ENCODE results near the gene ELANE.

ELANE gene

DNA sequence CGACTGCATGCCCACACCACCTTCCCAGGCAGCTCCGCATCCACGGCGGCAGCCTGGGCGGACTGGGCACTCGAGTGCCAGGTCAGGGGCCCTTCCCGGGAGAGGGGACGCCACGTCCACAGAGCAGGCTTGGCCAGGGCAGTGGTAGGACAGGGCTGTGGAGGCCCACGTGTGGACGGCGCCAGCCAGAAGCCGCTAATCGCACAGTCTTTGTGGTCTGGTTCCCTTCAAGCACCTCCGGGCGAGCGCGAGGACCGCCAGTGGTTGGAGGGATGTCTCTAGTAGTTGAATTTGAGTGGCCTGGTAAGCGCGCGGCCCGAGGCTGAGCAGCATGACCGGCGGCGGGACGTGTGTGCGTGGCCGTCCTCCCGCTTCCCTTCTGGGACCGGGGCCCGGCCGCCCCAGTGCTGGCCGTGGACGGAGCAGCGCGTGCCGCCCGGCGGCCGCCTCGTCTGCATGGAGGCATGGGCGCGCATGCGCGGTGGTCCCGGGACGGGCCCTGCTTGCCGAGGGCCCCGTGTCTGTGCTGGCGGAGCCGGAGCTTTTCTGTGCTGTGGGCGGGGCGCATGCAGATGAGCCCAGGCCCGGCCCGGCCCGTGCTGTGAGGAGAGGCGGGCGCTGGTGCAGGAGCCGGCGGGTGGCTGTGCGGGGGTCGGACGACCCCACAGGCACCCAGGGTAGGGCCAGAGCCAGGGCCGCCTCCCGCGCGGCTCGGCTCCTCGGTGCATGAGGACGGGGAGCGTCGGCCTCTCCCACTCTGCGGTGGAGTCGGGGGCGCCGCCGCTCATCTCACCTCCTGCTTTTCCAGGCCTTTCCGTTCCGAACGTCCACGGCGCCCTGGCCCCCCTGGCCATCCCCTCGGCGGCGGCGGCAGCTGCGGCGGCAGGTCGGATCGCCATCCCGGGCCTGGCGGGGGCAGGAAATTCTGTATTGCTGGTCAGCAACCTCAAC, 46.2 kb upstream of the ELANE start:
- DNase-seq (ENCODE audit: low read depth): no peak
- TF ChIP-seq, protein P1, sequence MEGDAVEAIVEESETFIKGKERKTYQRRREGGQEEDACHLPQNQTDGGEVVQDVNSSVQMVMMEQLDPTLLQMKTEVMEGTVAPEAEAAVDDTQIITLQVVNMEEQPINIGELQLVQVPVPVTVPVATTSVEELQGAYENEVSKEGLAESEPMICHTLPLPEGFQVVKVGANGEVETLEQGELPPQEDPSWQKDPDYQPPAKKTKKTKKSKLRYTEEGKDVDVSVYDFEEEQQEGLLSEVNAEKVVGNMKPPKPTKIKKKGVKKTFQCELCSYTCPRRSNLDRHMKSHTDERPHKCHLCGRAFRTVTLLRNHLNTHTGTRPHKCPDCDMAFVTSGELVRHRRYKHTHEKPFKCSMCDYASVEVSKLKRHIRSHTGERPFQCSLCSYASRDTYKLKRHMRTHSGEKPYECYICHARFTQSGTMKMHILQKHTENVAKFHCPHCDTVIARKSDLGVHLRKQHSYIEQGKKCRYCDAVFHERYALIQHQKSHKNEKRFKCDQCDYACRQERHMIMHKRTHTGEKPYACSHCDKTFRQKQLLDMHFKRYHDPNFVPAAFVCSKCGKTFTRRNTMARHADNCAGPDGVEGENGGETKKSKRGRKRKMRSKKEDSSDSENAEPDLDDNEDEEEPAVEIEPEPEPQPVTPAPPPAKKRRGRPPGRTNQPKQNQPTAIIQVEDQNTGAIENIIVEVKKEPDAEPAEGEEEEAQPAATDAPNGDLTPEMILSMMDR (IDR thresholded peaks at IDR 0.05; ENCODE audit: low read depth, low read length, missing control alignments): no peak
- no peak overlapping the region for H3K4me3 ChIP-seq (ENCODE audit: low read depth, low read length)

DNA sequence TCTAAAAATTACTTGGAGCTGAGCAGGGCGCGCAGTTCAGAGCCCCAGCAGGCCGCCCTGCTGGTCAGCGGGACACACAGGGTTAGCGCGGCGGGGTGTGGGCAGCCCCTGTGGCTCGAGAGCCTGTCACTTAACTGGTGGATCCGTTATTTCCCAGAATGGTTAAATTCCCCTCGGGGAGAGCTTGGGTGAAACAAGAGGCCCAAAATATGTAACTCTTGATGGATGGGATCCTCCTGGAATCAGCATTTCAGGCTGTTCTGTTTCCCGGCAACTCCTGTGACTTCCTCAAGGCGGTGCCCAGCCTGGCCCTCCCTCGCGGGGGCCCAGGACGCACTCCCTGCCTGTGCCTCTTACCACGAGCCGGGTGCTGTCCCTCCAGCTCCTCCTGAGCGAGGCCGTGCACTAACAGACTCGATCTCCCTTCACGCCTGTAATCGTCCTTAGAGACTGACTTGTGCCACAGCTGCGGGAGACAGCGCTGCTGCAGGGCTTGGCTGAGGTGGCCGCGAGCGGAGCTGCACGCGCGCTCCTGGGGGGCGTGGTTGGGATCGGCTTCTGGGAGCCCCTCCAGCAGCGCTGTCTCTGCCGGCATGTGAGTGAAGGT, 45.2 kb upstream of the ELANE start:
- TF ChIP-seq, protein P1 (IDR thresholded peaks at IDR 0.05; ENCODE audit: low read depth, low read length, missing control alignments): no peak
- no peak for DNase-seq (ENCODE audit: low read depth)
- H3K4me3 ChIP-seq (ENCODE audit: low read depth, low read length): no peak overlapping the region

DNA sequence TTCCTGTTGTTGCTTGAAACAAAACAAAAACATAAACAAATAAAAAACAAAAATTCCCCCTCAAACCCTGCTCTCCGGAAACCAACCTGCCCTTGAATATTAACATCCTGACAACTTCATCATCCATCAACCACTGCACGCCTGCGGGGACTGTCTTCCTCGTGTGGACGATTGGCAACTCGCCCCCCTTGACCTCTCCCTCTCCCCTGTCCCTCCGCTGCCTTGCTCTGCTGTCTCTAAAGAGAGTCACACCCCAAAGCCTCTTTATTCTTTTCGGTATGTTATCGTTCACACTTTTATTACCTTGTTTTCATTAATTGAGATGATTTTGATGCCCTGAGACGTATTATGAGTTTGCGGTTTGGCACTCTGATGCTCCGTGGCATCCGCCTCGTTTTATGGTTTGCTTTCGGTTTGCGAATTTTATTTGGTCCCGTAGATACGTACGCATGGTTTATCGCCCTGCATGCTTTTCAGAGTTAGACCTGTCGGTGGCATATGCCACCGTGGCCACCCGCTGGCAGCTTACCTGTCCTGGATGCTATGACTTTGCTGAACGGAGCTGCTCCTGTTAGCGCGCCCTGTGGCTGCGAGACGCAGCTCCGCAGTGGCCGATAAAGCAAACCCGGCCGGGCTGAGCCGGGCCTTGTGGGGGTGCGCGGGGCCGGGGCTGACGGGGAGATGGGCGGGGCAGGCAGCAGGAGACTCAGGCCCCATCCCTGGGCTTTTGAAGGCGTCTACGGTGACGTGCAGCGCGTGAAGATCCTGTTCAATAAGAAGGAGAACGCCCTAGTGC, 44.3 kb upstream of the ELANE start:
- no peak for DNase-seq (ENCODE audit: low read depth)
- TF ChIP-seq, protein P1 (IDR thresholded peaks at IDR 0.05; ENCODE audit: low read depth, low read length, missing control alignments): no peak
- no peak overlapping the region for H3K4me3 ChIP-seq (ENCODE audit: low read depth, low read length)

DNA sequence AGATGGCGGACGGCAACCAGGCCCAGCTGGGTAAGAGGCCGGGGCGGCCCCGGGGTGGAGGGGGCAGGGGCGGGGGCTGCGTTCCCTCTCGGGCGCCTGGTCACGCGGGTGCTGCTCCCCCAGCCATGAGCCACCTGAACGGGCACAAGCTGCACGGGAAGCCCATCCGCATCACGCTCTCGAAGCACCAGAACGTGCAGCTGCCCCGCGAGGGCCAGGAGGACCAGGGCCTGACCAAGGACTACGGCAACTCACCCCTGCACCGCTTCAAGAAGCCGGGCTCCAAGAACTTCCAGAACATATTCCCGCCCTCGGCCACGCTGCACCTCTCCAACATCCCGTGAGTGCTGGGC, 43.7 kb upstream of the ELANE start:
- TF ChIP-seq, protein P1 (IDR thresholded peaks at IDR 0.05; ENCODE audit: low read depth, low read length, missing control alignments): no peak
- no peak for DNase-seq (ENCODE audit: low read depth)
- H3K4me3 ChIP-seq (ENCODE audit: low read depth, low read length): no peak overlapping the region

DNA sequence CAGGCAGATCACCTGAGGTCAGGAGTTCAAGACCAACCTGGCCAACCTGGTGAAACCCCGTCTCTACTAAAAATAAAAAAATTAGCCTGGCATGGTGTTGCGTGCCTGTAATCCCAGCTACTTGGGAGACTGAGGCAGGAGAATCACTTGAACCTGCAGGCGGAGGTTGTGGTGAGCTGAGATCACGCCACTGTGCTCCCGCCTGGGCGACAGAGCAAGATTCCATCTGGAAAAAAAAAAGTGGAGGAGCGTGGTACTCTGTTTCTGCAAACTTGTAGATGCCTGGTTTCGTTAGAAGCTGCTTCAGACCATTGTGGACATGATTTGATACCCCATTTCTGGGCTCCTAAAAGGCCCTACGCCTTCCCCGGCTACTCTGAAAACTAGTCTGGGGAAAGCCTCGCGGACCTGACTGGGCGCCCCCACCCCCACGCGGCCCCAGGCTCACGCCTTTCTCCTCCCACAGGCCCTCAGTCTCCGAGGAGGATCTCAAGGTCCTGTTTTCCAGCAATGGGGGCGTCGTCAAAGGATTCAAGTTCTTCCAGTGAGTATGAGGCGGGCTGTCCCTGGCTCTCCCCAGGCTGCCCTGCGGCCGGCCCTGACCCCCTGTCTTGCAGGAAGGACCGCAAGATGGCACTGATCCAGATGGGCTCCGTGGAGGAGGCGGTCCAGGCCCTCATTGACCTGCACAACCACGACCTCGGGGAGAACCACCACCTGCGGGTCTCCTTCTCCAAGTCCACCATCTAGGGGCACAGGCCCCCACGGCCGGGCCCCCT, 41.8 kb upstream of the ELANE start:
- DNase-seq (ENCODE audit: low read depth): no peak
- TF ChIP-seq, protein P1 (IDR thresholded peaks at IDR 0.05; ENCODE audit: low read depth, low read length, missing control alignments): no peak
- no peak overlapping the region for H3K4me3 ChIP-seq (ENCODE audit: low read depth, low read length)

DNA sequence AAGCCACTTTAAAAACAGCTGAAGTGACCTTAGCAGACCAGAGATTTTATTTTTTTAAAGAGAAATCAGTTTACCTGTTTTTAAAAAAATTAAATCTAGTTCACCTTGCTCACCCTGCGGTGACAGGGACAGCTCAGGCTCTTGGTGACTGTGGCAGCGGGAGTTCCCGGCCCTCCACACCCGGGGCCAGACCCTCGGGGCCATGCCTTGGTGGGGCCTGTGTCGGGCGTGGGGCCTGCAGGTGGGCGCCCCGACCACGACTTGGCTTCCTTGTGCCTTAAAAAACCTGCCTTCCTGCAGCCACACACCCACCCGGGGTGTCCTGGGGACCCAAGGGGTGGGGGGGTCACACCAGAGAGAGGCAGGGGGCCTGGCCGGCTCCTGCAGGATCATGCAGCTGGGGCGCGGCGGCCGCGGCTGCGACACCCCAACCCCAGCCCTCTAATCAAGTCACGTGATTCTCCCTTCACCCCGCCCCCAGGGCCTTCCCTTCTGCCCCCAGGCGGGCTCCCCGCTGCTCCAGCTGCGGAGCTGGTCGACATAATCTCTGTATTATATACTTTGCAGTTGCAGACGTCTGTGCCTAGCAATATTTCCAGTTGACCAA, 41.1 kb upstream of the ELANE start:
- DNase-seq (ENCODE audit: low read depth): no peak
- TF ChIP-seq, protein P1 (IDR thresholded peaks at IDR 0.05; ENCODE audit: low read depth, low read length, missing control alignments): no peak
- H3K4me3 ChIP-seq (ENCODE audit: low read depth, low read length): no peak overlapping the region

Data from GM12864 (cell line).